Upper lobe of left lung (tissue), 6 donors: Measurements from ENCODE around the gene KCNMB1. TPM values are rescaled to one million over a fixed set of nuclear protein-coding genes. Genes with fewer than 3 reads are reported as not detected.
A peak's percentile ranks its signal among the peaks of the same experiment; 100 is the strongest.

Source experiments
- ATAC-seq, 2 donors: fragments of 200-7000 bp; cut with Tn5 transposase; one replicate each; pipeline ENCODE4 v1.9.1; 2022; ENCODE audit warnings: mild to moderate bottlenecking in 2 of 2, moderate library complexity in 2 of 2; ENCODE audit not compliant: low FRiP score in 2 of 2
- DNase-seq, 2 donors: peaks; one replicate each; pipeline ENCODE4 v3.0.0-alpha.2; 2019 to 2020
- H3K27ac ChIP-seq, 4 donors: fragments of 200-600 bp; sonication (generic); one replicate each; pipeline ENCODE4 v1.5.1; 2016 to 2019
- H3K27me3 ChIP-seq, 4 donors: fragments of 200-600 bp; sonication (generic); one replicate each; pipeline ENCODE4 v1.5.1; 2017 to 2019
- H3K36me3 ChIP-seq, 4 donors: fragments of 200-600 bp; sonication (generic); one replicate each; pipeline ENCODE4 v1.5.1; 2016 to 2019
- H3K4me1 ChIP-seq, 4 donors: fragments of 200-600 bp; sonication (generic); one replicate each; pipeline ENCODE4 v1.5.1; 2018 to 2019
- H3K4me3 ChIP-seq, 4 donors: fragments of 200-600 bp; sonication (generic); one replicate each; pipeline ENCODE4 v1.5.1; 2017 to 2019; ENCODE audit warnings: mild to moderate bottlenecking in 2 of 4, moderate library complexity in 1 of 4
- H3K9me3 ChIP-seq, 4 donors: fragments of 200-600 bp; sonication (generic); one replicate each; pipeline ENCODE4 v1.5.1; 2018 to 2019
- CTCF ChIP-seq, 6 experiments: fragments of 450-650 bp in 4 of 6; fragments of 200-600 bp in 2 of 6; sonication (generic) in 2 of 6; IDR thresholded peaks; one replicate each; pipeline ENCODE4 v1.5.1; 2016 to 2019; ENCODE audit warnings: antibody characterized with exemption in 6 of 6
- EP300 ChIP-seq, 4 donors: sonication (generic); formaldehyde crosslinking; IDR thresholded peaks; one replicate each; pipeline ENCODE4 v1.5.1; 2017; ENCODE audit warnings: antibody characterized with exemption in 4 of 4, control low read depth in 2 of 4
- POLR2A ChIP-seq, 4 donors: fragments of 450-650 bp; IDR thresholded peaks; one replicate each; pipeline ENCODE4 v1.5.1; 2016 to 2017; ENCODE audit warnings: antibody characterized with exemption in 4 of 4, mild to moderate bottlenecking in 2 of 4
- POLR2AphosphoS5 ChIP-seq, 2 donors: sonication (generic); formaldehyde crosslinking; IDR thresholded peaks; one replicate each; pipeline ENCODE4 v1.5.1; 2017; ENCODE audit warnings: antibody characterized with exemption in 2 of 2
- WGBS, 2 donors: methylation state at CpG; one replicate each; pipeline ENCODE4 v1.1.5; 2017 to 2018; 5-methylcytosine and 5-hydroxymethylcytosine counted together
- total RNA-seq, 6 donors: library from RNA; depleted of rRNA in 4 of 6; stranded (reverse); fragments of >200 nt in 4 of 6; gene quantifications; one replicate each; pipeline versions ENCODE4 v1.1.0 to v1.2.1, GENCODE V29; 2016 to 2021
- donor health status: DM: no; HTN: no; CAD: no; lungs with moderate emphysema.
- donor health status: DM: no; HTN: yes; CAD: no; lungs with severe emphysema.

KCNMB1 gene
- total RNA-seq, 6 donors from 2014 or later: 1.1 to 5.3 (median 2.0) TPM

GRCh38 chr5:170353961-170354360, 35.2 kb downstream of the KCNMB1 start:
- H3K9me3 ChIP-seq: no peaks in the 10 kb centered on the region
- peaks cover 8 to 35% (median 25%) of the 10 kb centered on the region in 4 donors for H3K4me1 ChIP-seq
- DNase-seq (no peak), ATAC-seq (no peak)
- H3K4me3 ChIP-seq: no peak overlapping the region
- H3K27ac ChIP-seq: no peak overlapping the region
- TF ChIP-seq POLR2AphosphoS5 (IDR thresholded peaks at IDR 0.05) (no peak), EP300 (IDR thresholded peaks at IDR 0.05) (no peak), CTCF (IDR thresholded peaks at IDR 0.05) (no peak), POLR2A (IDR thresholded peaks at IDR 0.05) (no peak)
- no peaks in the 10 kb centered on the region for H3K36me3 ChIP-seq
- WGBS, 2 donors: 88 to 94% methylated on average over 9 of the region's 9 CpGs
- H3K27me3 ChIP-seq: no peaks in the 10 kb centered on the region

DNA sequence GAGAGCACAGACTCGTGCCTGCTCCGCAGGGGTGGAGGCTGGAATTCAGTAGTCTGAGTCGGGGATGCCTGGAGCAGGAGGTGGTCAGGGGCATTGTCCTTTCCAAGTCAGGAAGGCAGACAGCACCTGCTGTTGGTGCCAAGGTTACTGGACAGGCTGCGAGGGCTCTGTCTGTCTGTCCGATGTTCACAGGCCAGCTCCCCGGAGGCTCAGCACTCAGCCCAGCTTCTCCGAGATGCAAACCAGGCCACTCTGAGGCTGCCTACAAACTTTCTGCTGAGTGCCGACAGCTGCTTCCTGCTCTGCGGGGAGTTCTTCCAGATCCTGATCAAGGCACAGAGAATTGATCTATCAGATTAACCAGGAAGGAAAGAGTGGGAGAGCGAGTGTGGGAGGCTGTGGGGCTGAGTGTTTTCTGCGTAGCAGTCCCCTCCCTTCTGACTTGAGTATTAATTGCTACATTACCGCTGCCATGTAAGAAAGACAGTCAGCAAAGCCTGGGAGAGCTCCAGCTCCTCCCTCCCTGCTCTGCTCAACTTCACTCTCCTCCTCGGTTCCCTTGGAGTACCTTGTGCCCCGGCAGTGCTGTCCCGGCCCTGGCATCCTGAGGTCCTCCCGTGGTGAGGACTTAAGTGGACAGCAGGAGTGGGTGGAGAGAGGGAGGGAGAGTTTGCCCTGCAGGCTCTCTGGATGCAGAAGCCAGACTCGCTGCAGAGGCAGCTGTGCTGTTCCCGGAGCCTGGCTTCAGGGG, 36.0 kb downstream of the KCNMB1 start:
- no peak for TF ChIP-seq EP300 (IDR thresholded peaks at IDR 0.05)
- no peak for TF ChIP-seq POLR2AphosphoS5 (IDR thresholded peaks at IDR 0.05)
- no peak for TF ChIP-seq CTCF (IDR thresholded peaks at IDR 0.05)
- TF ChIP-seq POLR2A (IDR thresholded peaks at IDR 0.05): no peak
- 24 to 35% methylated on average over 17 to 18 of the region's 18 CpGs for WGBS, 2 donors
- Histone ChIP-seq H3K9me3 (no peaks in the 10 kb centered on the region), H3K36me3 (no peaks in the 10 kb centered on the region), H3K4me3 (no peak overlapping the region), H3K27me3 (no peaks in the 10 kb centered on the region), H3K4me1 (peaks cover 4 to 27% (median 17%) of the 10 kb centered on the region in 4 donors), H3K27ac (peak overlapping the region in 1 of 4 donors; percentile 36)
- ATAC-seq: peak in 1 of 2 donors; percentile 24
- peak in 1 of 2 donors; percentile 40 for DNase-seq

GRCh38 chr5:170348137-170348633, 41.0 kb downstream of the KCNMB1 start:
- Histone ChIP-seq H3K27ac (no peak overlapping the region), H3K27me3 (no peaks in the 10 kb centered on the region), H3K4me3 (no peak overlapping the region), H3K36me3 (no peaks in the 10 kb centered on the region), H3K4me1 (peaks cover 0 to 5% (median 3%) of the 10 kb centered on the region in 4 donors), H3K9me3 (no peaks in the 10 kb centered on the region)
- DNase-seq: no peak
- ATAC-seq: peak in 1 of 2 donors; percentile 44
- TF ChIP-seq CTCF (IDR thresholded peaks at IDR 0.05) (peak in 3 of 6 experiments; percentile 13 to 34 (median 25)), POLR2AphosphoS5 (IDR thresholded peaks at IDR 0.05) (no peak), POLR2A (IDR thresholded peaks at IDR 0.05) (no peak)
- WGBS, 2 donors: 45 to 46% methylated on average over 11 of the region's 11 CpGs

DNA sequence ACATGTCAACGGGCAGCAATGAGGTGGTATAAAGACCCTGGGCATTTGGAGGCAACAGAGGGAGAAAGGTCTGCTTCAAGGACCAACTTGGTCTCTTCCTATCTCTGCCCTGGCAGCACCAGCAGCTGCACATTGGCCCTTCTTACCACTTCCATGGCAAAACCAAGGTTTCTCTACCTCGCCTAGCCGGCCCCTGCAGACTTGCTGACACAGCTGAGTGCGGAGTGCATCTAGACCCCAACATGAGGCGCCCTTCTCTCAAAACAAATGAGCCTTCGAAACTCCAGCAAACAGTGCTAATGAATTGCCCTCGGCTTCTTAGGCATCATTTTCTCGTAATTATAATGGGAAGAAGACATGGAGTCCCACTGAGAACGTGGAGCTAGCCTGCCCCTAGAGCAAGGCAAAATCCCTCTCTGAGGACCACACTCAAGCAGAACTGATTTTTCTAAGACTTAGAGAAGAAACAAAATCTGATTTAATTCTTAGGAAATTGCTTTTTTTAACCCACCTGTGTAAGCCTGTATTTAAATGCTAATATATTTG, 42.1 kb downstream of the KCNMB1 start:
- no peak for DNase-seq
- Histone ChIP-seq H3K27me3 (no peaks in the 10 kb centered on the region), H3K9me3 (no peaks in the 10 kb centered on the region), H3K4me3 (no peak overlapping the region), H3K4me1 (peaks cover 0 to 7% (median 4%) of the 10 kb centered on the region in 4 donors), H3K27ac (no peak overlapping the region), H3K36me3 (no peaks in the 10 kb centered on the region)
- WGBS, 2 donors: 84 to 91% methylated on average over 9 of the region's 9 CpGs
- no peak for ATAC-seq
- TF ChIP-seq POLR2AphosphoS5 (IDR thresholded peaks at IDR 0.05): no peak
- TF ChIP-seq EP300 (IDR thresholded peaks at IDR 0.05): no peak
- TF ChIP-seq POLR2A (IDR thresholded peaks at IDR 0.05): no peak
- no peak for TF ChIP-seq CTCF (IDR thresholded peaks at IDR 0.05)
